Ovary (tissue), 9 donors: Measurements from ENCODE around the gene FOXL3. TPM values are rescaled to one million over a fixed set of nuclear protein-coding genes. Genes with fewer than 3 reads are reported as not detected.

Experiments
- DNase-seq, 5 donors: peaks; one replicate each; pipeline ENCODE4 v3.0.0-alpha.2; 2019 to 2020
- H3K27ac ChIP-seq, 2 donors: fragments of 200-600 bp; one replicate each; pipeline versions ENCODE4 v1.5.1 to v1.8.0; 2019 to 2022
- H3K27me3 ChIP-seq: fragments of 200-600 bp; one replicate; pipeline ENCODE4 v1.8.0; 2022
- H3K36me3 ChIP-seq: fragments of 200-600 bp; sonication (generic); one replicate; pipeline ENCODE4 v1.5.1; 2019
- H3K4me1 ChIP-seq: one replicate; pipeline ENCODE4 v1.8.1; 2013; ENCODE audit warnings: mild to moderate bottlenecking, moderate library complexity; ENCODE audit not compliant: insufficient read depth
- H3K4me3 ChIP-seq: fragments of 200-600 bp; sonication (generic); one replicate; pipeline ENCODE4 v1.5.1; 2017
- H3K9me3 ChIP-seq, 2 donors: fragments of 200-600 bp in 1 of 2; sonication (generic) in 1 of 2; one replicate each; pipeline versions ENCODE4 v1.5.1 to v1.8.1; 2013 to 2019; ENCODE audit warnings: mild to moderate bottlenecking in 1 of 2, moderate library complexity in 1 of 2
- EP300 ChIP-seq: sonication (generic); formaldehyde crosslinking; IDR thresholded peaks from one replicate; pipeline ENCODE4 v1.6.1; 2017; ENCODE audit warnings: antibody characterized with exemption
- POLR2A ChIP-seq: fragments of 450-650 bp; IDR thresholded peaks from one replicate; pipeline ENCODE4 v1.6.1; 2017; ENCODE audit warnings: antibody characterized with exemption, mild to moderate bottlenecking, moderate library complexity
- WGBS, 3 donors: extraction: QIAGEN DNeasy Blood & Tissue Kit in 1 of 3; methylation state at CpG; one replicate each; pipeline versions ENCODE4 v1.1.5 to v1.1.7; 2013 to 2017; 5-methylcytosine and 5-hydroxymethylcytosine counted together
- intact Hi-C, 4 donors: fragments of 100-400 bp; cut with DNase I; formaldehyde crosslinking; loops; one replicate each; pipeline versions ENCODE4 v1.11.0 to v1.15.1; 2022 to 2023
- polyA plus RNA-seq, 2 donors: library from polyadenylated mRNA; stranded (reverse); fragments of 200-250 nt in 1 of 2; fragments of 350-450 nt in 1 of 2; fragmentation: Illumina TruSeq in 1 of 2; extraction: RNeasy Lipid Tissue Mini Kit (QIAGEN cat#74804) in 1 of 2; gene quantifications; one replicate each; pipeline ENCODE4 v1.2.3, GENCODE V29; 2013 to 2014
- total RNA-seq, 7 donors: library from RNA; depleted of rRNA in 2 of 7; stranded (reverse); fragments of >200 nt in 2 of 7; fragmentation: NEBNext Ultra II Directional in 3 of 7; extraction: Animal tissue kit (Norgen Biotek cat#: 25700) in 3 of 7; gene quantifications; one replicate each; pipeline versions ENCODE4 v1.1.0 to v1.2.4, GENCODE V29; 2016 to 2023
- TF ChIP-seq, protein P1 (sequence below), 3 donors: fragments of 450-650 bp in 2 of 3; fragments of 200-600 bp in 1 of 3; IDR thresholded peaks; one replicate each; pipeline versions ENCODE4 v1.5.1 to v1.8.0; 2016 to 2022; ENCODE audit warnings: antibody characterized with exemption in 3 of 3, mild to moderate bottlenecking in 1 of 3
- donor health status: DM: no; HTN: no; CAD: no; lungs with moderate emphysema.
- donor health status: DM: no; HTN: no; CAD: no.
- donor health status: Bipolar disorder and iron deficiency.
- donor health status: DM: yes; HTN: yes; CAD: no.
- donor health status: DM: no; HTN: no; CAD: no.
- donor health status: DM: yes; HTN: yes; CAD: no.

The FOXL3 gene
- total and polyA plus RNA-seq, 9 donors, result not detected

DNA sequence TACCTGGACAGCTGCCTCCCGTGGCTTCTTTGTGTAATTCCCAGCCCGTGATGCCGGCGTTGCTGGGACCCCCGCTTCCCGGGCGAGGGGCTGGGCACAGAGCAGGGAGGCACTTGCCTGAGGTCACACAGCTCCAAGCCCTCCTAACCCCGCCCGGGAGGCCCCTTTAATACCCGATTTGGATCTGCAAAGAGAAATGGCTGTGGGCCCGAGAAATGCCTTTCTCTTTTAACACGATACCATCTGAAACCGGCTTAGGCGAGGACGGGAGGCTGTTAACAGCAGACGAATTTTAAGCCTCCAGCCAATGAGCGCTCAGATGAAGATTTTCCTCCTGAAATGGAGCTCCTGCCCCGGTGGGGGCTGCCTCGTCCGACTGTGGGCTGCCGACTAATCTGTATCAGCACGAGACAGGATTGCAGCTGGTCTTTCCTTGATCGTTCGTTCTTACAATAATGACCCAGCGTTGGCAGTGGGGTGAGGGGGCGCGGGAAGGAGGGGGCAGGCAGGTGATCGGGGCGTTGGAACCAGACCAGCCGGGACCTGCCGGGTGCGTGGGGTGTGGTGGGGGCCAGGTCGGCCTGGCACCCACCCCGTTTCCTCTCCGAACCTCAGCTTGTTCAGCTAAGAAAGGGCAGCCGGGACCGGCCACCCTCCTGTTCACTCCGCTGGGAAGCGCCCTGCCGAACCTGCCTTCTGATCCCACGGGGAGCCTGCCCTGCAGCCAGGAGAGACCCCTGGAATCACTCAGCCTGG, 36.2 kb upstream of the FOXL3 start:
- no peaks in the 10 kb centered on the region for H3K4me1 ChIP-seq
- intact Hi-C loops, result no loop called here
- DNase-seq, result no peak
- H3K9me3 ChIP-seq, result no peaks in the 10 kb centered on the region
- no peak overlapping the region for H3K27ac ChIP-seq
- H3K4me3 ChIP-seq, result no peak overlapping the region
- 91 to 92% (median 91%) methylated on average over 41 of the region's 41 CpGs for WGBS, 3 donors
- no peaks in the 10 kb centered on the region for H3K36me3 ChIP-seq
- H3K27me3 ChIP-seq, result no peaks in the 10 kb centered on the region
- TF ChIP-seq POLR2A (no peak), EP300 (no peak)
- TF ChIP-seq, protein P1, sequence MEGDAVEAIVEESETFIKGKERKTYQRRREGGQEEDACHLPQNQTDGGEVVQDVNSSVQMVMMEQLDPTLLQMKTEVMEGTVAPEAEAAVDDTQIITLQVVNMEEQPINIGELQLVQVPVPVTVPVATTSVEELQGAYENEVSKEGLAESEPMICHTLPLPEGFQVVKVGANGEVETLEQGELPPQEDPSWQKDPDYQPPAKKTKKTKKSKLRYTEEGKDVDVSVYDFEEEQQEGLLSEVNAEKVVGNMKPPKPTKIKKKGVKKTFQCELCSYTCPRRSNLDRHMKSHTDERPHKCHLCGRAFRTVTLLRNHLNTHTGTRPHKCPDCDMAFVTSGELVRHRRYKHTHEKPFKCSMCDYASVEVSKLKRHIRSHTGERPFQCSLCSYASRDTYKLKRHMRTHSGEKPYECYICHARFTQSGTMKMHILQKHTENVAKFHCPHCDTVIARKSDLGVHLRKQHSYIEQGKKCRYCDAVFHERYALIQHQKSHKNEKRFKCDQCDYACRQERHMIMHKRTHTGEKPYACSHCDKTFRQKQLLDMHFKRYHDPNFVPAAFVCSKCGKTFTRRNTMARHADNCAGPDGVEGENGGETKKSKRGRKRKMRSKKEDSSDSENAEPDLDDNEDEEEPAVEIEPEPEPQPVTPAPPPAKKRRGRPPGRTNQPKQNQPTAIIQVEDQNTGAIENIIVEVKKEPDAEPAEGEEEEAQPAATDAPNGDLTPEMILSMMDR (IDR thresholded peaks at IDR 0.05), result no peak

DNA sequence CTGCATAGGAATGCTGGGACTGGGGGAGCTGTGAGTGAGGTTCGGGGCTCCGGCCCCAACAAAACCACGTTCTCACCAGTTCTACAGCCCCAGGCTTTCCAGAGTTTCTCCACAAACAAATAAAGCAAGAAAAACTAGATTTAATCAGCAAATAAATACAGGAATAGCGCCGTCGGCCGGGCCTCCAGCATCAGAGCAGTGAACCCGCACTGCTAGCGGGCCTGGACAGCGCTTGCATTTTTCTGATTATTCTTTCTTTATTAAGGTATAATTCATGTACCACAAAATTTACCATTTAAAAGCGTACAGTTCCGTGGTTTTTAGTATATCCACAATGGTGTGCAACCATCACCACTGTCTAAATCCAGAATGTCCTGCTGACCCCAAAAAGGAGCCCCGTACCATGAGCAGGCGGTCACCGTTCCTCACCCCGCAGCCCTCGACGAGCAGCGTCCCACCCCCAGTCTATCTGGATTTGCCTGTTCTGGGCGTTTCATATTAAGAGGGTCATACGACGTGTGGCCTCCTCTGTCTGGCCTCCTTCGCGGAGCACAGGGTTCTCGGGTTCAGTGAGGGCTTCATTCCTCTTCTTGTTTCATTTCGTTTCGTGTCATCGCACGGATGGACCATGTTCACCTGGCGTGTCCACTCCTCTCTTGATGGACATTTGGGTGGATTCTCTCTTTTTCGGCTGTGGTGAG, 35.5 kb upstream of the FOXL3 start:
- intact Hi-C loops, result no loop called here
- H3K9me3 ChIP-seq, result no peaks in the 10 kb centered on the region
- H3K27ac ChIP-seq, result no peak overlapping the region
- H3K27me3 ChIP-seq, result no peaks in the 10 kb centered on the region
- WGBS, 3 donors, result 95 to 98% (median 96%) methylated on average over 31 of the region's 31 CpGs
- no peak overlapping the region for H3K4me3 ChIP-seq
- H3K36me3 ChIP-seq, result no peaks in the 10 kb centered on the region
- DNase-seq, result peak in 2 of 5 donors; percentile 9 to 13
- no peak for TF ChIP-seq POLR2A
- TF ChIP-seq EP300, result no peak
- TF ChIP-seq, protein P1 (IDR thresholded peaks at IDR 0.05), result no peak
- no peaks in the 10 kb centered on the region for H3K4me1 ChIP-seq

DNA sequence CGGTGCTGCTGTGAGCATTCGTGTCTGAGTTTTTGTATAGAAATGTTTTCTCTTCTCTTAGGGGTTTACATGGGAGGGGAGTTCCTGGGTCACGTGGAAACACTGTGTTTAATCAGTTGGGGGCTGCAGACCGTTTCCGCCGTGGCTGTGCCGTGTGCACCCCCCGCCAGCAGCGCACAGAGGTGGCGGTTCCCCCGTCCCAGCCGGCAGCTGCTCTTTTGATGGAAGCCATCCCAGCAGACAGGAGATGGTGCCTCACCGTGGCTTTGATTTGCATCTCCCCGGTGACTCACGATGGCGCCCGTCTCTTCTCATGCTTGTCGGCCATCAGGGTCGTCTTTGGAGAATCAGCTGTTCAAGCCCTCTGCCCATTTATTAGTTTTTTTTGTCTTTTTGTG, 34.9 kb upstream of the FOXL3 start:
- 87 to 95% (median 94%) methylated on average over 19 of the region's 19 CpGs for WGBS, 3 donors
- peak in 1 of 5 donors; percentile 17 for DNase-seq
- Histone ChIP-seq H3K4me1 (no peaks in the 10 kb centered on the region), H3K9me3 (no peaks in the 10 kb centered on the region), H3K36me3 (no peaks in the 10 kb centered on the region), H3K27me3 (no peaks in the 10 kb centered on the region), H3K27ac (no peak overlapping the region), H3K4me3 (no peak overlapping the region)
- TF ChIP-seq, protein P1 (IDR thresholded peaks at IDR 0.05), result no peak
- intact Hi-C loops, result no loop called here

DNA sequence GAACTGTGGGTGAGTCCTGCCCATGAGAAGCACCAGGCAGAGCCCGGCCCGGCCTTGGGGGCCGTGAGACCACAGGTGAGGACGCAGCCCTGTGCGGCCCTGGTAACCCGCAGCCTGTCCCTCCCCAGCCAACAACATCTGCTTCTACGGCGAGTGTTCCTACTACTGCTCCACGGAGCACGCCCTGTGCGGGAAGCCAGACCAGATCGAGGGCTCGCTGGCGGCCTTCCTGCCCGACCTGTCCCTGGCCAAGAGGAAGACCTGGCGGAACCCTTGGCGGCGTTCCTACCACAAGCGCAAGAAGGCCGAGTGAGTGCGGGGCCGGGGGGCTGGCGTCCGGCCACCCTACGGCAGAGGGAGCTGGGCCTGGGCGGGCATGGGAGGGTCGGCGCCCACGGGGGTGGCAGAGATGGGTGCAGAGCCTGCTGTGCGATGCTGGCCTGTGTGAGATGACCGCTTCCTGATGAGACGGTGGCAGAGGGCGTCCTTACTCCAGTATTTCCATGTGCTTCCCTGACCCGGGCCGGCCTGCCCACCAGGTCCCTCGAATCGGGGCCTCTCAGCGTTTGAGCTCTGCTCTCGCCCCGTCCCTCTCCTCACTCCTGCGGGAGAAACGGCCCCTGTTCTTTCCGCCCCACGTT, 34.1 kb upstream of the FOXL3 start:
- intact Hi-C loops, result no loop called here

More for the DNA sequence above, 34.1 kb upstream of the FOXL3 start:
- H3K36me3 ChIP-seq, result no peaks in the 10 kb centered on the region
- 93 to 95% (median 94%) methylated on average over 42 to 44 of the region's 44 CpGs for WGBS, 3 donors
- TF ChIP-seq, protein P1 (IDR thresholded peaks at IDR 0.05), result no peak
- TF ChIP-seq EP300 (no peak), POLR2A (no peak)
- no peaks in the 10 kb centered on the region for H3K9me3 ChIP-seq
- no peak overlapping the region for H3K27ac ChIP-seq
- H3K27me3 ChIP-seq, result no peaks in the 10 kb centered on the region
- no peak overlapping the region for H3K4me3 ChIP-seq
- DNase-seq, result peak in 1 of 5 donors; percentile 26
- no peaks in the 10 kb centered on the region for H3K4me1 ChIP-seq
